ENCODE measurements around the gene DAGLB. TPM values are rescaled to one million over a fixed set of nuclear protein-coding genes. Genes with fewer than 3 reads are reported as not detected.
A peak's percentile ranks its signal among the peaks of the same experiment; 100 is the strongest.

DAGLB gene
- total RNA-seq, 2 donors from 2014 or later: 15.6 to 26.5 TPM

DNA sequence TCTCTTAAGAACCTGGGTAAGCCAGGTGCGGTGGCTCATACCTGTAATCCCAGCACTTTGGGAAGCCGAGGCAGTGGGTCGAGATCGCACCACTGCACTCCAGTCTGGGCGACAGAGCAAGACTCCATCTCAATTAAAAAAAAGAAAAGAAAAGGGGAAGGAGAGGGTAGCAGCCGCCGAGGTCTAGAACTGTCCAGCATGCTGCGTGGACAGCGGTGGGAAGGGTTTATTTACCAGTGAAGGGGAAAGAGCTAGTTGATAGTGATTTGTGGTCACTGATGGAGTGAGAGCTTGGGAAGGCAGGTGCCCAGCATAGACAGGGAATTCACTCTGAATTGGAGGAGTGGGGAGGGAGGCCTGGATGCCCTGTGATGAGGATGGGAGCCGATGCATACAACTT, 43.4 kb upstream of the DAGLB start:
- Histone ChIP-seq H3K36me3 (no peaks in the 10 kb centered on the region), H3K9me3 (no peaks in the 10 kb centered on the region), H3K27ac (no peak overlapping the region), H3K27me3 (no peaks in the 10 kb centered on the region), H3K9ac (ENCODE audit: low read depth in 2 of 2, low read length in 2 of 2) (no peak overlapping the region), H3K4me1 (no peaks in the 10 kb centered on the region), H3K4me3 (no peak overlapping the region)
- DNase-seq: no peak
- no peak for TF ChIP-seq CTCF (IDR thresholded peaks at IDR 0.05)
- intact Hi-C loops (cut with DNase I): no loop called here

DNA sequence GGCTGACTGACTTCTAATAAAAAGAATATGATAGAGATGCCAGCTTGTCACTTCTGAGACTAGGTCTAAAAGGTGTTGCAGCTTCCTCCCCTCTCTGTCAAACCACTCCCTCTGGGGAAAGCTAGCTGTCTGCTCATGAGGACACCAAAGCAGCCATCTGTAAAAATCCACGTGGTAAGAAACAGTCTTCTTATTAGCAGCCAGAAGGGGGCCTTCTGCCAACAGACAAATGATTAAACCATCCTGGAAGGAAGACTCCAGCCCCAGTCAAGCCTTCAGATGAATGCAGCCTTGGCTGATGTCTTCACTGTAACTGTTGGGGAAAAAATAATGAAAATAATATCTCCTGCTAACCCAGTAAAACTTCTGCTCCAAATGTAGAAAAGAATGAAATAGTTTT, 41.9 kb upstream of the DAGLB start:
- Histone ChIP-seq H3K9ac (ENCODE audit: low read depth in 2 of 2, low read length in 2 of 2) (no peak overlapping the region), H3K36me3 (no peaks in the 10 kb centered on the region), H3K9me3 (no peaks in the 10 kb centered on the region), H3K27me3 (no peaks in the 10 kb centered on the region), H3K4me3 (no peak overlapping the region), H3K4me1 (peaks cover under 1% of the 10 kb centered on the region), H3K27ac (no peak overlapping the region)
- no peak for DNase-seq
- intact Hi-C loops (cut with DNase I): no loop called here
- TF ChIP-seq CTCF (IDR thresholded peaks at IDR 0.05): no peak

DNA sequence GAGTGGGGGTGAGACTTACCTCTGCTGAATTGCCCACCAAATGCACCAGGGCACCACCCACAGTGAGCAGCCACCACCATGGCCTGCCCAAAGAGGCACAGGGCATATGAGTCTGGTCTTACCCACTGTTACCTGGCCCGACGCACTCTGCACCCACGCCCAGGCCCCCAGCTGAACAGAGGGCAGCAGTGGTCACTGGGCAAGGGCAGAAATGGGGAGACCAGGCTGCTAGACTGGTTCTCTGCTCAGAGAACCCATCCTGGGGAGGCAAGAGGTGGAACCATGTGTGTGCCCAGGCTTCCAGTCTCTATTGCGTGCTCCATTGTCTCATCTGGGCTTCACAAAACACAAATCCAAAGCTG, 39.4 kb upstream of the DAGLB start:
- no peak for TF ChIP-seq CTCF (IDR thresholded peaks at IDR 0.05)
- Histone ChIP-seq H3K36me3 (no peaks in the 10 kb centered on the region), H3K27ac (no peak overlapping the region), H3K9me3 (no peaks in the 10 kb centered on the region), H3K4me3 (no peak overlapping the region), H3K9ac (ENCODE audit: low read depth in 2 of 2, low read length in 2 of 2) (no peak overlapping the region), H3K27me3 (no peaks in the 10 kb centered on the region), H3K4me1 (peaks cover 6% of the 10 kb centered on the region)
- no peak for DNase-seq
- intact Hi-C loops (cut with DNase I): no loop called here

GRCh38 chr7:6486438-6487183, 38.9 kb upstream of the DAGLB start:
- Histone ChIP-seq H3K9me3 (no peaks in the 10 kb centered on the region), H3K36me3 (no peaks in the 10 kb centered on the region)

GRCh38 chr7:6482743-6483119, 35.0 kb upstream of the DAGLB start:
- no peak for TF ChIP-seq CTCF (IDR thresholded peaks at IDR 0.05)

More at GRCh38 chr7:6486438-6487183, 38.9 kb upstream of the DAGLB start:
- TF ChIP-seq CTCF (IDR thresholded peaks at IDR 0.05): no peak
- no peak for DNase-seq
- no peaks in the 10 kb centered on the region for H3K27me3 ChIP-seq
- peaks cover 6% of the 10 kb centered on the region for H3K4me1 ChIP-seq
- H3K9ac ChIP-seq (ENCODE audit: low read depth in 2 of 2, low read length in 2 of 2): no peak overlapping the region
- H3K4me3 ChIP-seq: no peak overlapping the region
- intact Hi-C loops (cut with DNase I): no loop called here
- no peak overlapping the region for H3K27ac ChIP-seq

More at GRCh38 chr7:6482743-6483119, 35.0 kb upstream of the DAGLB start:
- Histone ChIP-seq H3K4me1 (peaks cover 21% of the 10 kb centered on the region), H3K27ac (peak overlapping the region; percentile 94), H3K4me3 (peak overlapping the region; percentile 98), H3K9ac (ENCODE audit: low read depth in 2 of 2, low read length in 2 of 2) (peak overlapping the region; percentile 95 to 96), H3K36me3 (no peaks in the 10 kb centered on the region), H3K9me3 (no peaks in the 10 kb centered on the region), H3K27me3 (no peaks in the 10 kb centered on the region)
- intact Hi-C loops (cut with DNase I): no loop called here
- DNase-seq: no peak
